H54 (cell line): ENCODE measurements around the gene UPK3BL1.
"Not testable (repeated sequence)": the region's sequence is repeated elsewhere in the genome, so short reads cannot be mapped to it uniquely, and the experiment has no call there.

Source experiments
- DNase-seq: peaks from one replicate; pipeline ENCODE4 v3.0.0; 2011; ENCODE audit warnings: low spot score, mixed read lengths; ENCODE audit not compliant: insufficient read length
- FAIRE-seq: peaks from 3 replicates; lab custom pipeline; 2011; peaks lifted over from hg19 to GRCh38; lab: Jason Lieb, UNC

The UPK3BL1 gene, protein sequence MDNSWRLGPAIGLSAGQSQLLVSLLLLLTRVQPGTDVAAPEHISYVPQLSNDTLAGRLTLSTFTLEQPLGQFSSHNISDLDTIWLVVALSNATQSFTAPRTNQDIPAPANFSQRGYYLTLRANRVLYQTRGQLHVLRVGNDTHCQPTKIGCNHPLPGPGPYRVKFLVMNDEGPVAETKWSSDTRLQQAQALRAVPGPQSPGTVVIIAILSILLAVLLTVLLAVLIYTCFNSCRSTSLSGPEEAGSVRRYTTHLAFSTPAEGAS

DNA sequence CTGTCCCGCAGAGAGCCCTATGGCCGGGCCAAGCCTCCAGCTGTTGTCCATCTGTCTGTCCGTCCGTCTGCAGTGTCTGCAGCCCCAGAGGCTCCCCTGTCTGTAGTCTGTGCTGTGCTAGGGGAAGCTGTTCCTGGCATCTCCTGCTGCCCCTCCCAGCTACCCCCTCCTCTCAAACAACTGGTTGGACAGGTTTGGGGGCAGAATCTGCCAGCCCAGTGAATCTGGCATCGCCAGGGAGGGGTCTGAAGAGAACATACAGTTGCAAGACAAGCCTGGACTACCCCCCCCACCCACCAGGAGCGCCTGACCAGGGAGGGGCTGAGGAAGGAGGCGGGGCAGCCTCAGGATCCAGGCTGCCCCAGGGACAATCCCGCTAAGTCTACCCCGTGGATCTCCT lies at the start of gene UPK3BL1:
UPK3BL1 (minus strand) TSS at position 101 of the 400 bp plus-strand sequence; CDS start at position 51, 50 bp downstream.
- FAIRE-seq, DNase-seq: not testable (repeated sequence)

DNA sequence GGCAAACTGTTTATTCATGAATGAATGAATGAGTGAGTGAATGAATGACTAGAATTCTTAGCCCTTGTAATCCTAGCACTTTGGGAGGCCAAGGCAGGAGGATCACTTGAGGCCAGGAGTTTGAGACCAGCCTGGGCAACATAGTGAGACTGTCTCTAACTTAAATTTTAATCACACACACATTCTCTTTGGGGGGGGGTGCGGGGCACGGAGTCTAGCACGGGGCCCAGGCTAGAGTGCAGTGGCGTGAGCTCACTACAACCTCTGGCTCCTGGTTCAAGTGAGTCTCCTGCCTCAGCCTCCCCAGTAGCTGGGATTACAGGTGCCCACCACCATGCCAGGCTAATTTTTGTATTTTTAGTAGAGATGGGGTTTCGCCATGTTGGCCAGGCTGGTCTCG lies 48.0 kb upstream of the UPK3BL1 start:
- not testable (repeated sequence) for FAIRE-seq, DNase-seq

DNA sequence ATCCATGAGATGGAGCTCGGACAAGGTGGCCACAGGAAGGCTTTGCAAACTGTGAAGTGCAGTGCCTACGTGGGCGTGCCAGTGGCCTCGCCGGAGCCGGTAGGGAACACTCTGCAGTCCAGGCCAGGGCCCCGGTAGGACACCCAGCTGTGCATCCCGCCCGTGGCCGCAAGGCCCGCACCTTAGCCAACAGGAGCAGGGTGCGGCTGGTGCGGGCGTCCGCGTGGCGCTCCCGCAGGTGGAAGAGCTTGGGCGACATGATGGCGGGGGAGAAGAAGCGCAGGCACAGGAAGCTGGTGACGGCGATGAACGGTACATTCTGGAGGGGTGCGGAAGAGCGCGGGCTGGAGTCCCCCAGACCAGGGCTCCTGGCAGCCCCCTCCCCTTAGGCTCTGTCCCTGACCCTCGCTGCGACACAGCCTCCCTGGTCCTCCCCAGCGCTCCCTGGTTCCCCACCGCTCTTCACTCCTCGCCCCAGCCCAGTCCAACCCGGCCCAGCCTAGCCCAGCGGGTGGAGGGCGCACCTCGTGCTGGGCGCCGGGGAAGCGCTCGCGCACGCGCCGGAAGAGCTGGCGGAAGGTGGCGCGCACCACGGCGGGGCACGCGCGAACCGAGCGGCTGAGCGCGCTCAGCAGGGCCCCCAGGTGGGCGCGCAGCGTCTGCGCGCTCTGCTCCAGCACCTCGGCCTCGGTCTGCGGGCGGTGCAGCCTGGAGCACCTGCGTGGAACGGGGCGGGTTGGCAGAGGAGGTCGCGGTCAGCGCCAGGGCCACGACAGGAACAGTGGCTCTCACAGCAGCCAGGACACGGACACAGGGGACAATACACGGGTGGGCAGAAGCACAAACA lies 47.1 kb upstream of the UPK3BL1 start:
- not testable (repeated sequence) for DNase-seq, FAIRE-seq

DNA sequence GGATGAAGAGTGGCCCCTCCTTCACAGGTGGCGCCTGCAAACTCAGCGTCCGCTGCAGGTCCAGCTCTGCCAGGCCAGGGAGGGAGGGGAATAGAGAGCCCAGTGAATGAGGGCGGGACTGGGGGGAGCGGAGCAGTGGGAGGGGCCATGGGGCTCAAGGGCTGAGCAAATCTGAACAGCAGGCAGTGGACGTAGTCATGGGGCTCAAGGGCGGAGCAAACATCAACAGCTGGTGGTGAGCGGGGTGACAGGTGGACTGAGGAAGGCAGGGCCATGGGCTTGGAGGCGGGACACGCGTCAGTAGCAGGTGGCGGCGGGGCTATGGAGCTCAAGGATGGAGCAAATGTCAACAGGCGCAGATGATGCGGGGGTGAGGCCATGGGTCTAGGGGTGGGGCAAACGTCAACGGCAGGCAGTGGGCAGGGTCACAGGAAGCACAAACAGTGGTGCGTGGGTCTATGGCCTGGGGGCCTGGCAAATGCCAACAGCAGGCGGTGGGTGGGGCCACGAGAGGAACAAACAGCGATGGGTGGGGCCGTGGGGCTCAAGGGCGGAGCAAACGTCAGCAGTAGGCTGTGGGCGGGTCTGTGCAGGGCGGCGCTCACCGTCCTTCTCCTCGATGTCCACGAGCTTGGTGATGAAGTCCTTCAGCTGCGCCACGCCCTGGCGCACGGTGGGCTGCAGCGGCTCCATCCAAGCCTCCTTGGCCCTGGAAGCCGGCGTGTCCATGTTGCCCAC lies 45.9 kb upstream of the UPK3BL1 start:
- not testable (repeated sequence) for DNase-seq, FAIRE-seq

DNA sequence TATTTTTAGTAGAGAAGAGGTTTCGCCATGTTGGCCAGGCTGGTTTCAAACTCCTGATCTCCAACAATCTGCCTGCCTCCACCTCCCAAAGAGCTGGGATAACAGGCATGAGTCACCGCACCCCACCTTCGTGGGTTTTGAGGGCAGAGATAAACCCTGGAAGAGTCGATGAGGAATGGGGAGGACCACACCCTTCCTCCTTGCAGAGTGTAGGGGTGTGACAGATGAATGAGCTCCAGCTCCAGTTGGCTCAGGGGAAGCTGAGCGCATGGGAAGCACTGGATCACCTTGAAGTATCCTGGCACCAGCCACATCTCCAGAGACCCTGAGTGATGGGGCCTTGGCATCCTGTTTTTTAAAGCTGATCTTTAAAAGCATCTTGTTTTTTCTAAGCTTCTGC lies 40.0 kb upstream of the UPK3BL1 start:
- DNase-seq, FAIRE-seq: not testable (repeated sequence)

DNA sequence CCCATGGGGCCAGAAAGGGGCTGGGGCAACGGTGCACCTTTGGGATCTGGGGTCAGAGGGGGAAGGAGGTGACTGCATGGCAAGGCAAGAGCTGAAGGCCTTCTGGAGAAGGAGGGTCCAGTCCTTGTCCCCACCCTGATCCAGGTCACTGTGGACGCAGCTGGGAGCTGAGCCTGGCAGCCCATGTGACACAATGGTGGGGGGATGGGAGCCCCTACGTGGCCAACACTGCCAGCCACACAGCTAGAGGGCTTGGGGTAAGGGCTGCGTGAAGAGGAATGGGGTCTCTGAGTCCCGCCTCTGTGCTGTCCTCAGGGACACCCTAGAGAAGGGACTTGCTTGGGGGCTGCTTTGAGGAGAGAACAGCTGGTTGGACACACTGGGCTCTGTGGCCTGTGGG lies 38.2 kb upstream of the UPK3BL1 start:
- not testable (repeated sequence) for FAIRE-seq, DNase-seq

DNA sequence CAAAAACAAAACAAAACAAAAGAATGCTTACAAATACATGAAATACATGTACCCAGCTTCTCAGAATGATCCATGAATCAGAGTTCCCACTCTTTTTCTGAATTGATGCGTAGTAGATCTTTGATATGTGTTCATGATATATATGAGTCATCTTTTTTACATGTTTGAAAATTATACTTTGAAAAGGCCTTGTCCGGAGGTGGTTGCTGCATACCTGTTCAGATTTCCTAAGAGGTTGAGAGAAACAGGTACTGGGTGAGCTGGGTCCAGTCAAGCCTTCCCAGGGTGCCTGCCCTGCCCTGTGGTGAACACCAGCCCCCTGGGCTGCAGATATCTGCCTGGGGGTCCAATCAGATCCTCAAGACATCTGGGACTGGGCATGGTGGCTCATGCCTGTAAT lies 33.0 kb upstream of the UPK3BL1 start:
- FAIRE-seq = not testable (repeated sequence)

DNA sequence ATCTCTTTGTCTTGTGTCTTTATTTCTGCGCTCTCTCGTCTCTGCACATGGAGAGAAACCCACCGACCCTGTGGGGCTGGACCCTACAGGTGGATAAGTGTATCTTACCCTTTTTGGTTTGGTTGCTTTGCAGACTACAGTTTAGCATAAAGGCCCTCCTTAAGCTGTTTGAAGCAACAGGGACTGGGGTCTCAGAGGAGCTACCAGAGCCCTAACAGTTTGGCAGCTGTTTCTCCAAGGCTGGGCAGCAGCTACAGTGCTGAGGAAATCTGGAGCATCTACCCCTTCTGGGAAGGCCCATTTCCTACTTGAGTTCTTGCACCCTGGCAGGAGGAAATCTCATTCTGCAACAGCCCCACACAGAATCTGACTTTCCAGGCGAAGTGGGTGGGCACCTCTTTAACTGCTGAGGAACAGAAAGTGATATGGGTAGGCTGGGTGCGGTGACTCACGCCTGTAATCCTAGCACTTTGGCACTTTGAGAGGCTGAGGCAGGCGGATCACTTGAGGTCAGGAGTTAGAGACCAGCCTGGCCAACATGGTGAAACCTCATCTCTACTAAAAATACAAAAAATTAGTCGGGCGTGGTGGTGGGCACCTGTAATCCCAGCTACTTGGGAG lies 31.0 kb upstream of the UPK3BL1 start:
- FAIRE-seq = not testable (repeated sequence)

More for the DNA sequence above, 33.0 kb upstream of the UPK3BL1 start:
- not testable (repeated sequence) for DNase-seq

DNA sequence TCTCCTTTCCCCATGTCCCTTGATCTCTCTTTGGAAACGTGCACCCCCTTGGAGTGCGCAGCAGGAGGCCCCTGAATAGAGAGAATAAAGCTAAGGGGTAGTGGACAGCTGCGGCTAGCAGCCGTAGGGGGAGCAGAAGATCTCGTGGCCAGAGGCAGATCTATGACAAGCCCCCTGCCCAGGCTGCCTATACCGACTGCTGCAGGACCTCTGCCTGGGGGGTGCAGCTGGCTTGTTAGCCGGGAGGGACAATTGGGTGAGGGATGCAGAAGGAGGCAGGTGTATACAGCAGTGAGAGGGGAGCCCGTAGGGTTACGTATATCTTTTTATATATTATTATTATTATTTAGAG lies 29.3 kb upstream of the UPK3BL1 start:
- FAIRE-seq, DNase-seq: not testable (repeated sequence)

More for the DNA sequence above, 31.0 kb upstream of the UPK3BL1 start:
- not testable (repeated sequence) for DNase-seq

DNA sequence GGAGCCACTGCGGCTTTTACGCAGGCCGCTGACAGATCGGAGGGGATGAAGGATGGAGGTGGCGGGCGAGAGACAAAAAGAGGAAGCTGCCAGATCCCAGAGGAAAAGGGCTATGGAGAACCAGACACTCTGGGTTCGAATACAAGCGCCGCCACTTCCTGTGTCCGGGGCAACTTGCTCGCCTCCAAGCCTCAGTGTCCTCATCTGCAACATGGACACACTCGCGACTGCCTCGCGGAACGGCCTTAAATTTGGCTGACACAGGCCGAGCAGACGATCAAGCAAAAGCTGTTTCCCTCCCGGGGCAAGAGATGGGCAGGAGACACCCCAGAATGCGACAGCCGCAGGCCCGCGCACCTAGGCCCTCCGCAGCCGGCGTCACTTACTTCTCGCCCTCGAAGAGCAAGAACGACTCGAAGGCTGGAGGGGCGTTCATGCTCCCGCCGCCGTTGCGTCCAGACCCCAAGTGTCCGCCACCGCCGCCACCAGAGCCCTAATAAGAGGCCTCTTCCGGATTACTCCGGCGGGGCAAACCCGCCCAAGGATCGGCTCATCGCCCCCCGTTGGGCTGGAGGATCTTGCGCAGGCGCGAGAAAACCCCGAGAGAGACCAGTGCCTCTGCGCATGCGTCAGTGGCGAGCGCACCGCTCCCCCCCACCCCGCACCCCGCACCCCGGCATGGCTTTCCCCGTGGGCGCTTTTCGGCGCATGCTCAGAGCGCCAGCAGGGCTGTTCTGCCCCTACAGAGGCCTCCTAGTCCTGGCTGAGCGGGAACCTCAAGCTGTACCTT lies 28.8 kb upstream of the UPK3BL1 start, which contains the start of gene POLR2J2:
POLR2J2 (minus strand) TSS at position 498 of the 790 bp plus-strand sequence; CDS start at position 436, 62 bp downstream.
- not testable (repeated sequence) for FAIRE-seq, DNase-seq

DNA sequence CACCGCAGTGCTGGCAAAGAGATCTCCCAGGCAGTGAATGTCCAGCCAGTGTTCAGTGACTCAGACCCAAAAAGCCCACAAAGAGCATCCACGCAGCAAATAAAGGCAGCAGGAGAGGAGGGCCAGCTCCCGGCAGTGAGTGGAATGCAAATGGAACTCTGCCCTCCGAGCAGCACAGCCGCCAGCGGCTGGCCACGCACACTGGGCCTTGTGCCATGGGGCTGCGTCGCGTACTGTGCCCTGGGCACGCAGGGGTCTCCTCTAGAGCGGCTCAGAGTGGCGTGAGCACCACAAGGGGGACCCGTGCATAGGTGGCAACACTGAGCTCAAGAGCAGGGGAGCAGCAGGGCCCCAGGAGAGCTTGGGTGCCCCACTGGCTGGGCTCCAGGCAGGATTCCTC lies 24.9 kb upstream of the UPK3BL1 start:
- FAIRE-seq = not testable (repeated sequence)

DNA sequence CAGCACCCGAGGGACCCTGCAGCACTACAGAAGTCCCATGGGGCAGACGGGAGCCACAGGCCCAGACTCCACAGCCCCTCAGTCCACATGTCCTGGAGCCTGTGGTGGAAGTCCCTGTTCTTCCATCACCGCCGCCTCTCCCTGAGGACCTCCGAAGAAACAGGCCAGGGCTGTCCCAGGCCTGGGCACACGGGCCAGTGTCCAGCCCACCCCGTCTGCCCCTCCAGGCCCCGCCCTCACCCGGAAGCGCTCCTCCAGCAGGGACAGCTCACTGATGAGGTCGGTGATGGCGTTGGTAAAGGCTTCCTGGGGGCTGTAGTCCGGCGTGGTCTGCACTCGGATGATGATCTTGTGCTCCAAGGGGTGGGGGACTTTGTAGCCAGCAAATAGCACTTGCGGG lies 24.3 kb upstream of the UPK3BL1 start:
- DNase-seq, FAIRE-seq: not testable (repeated sequence)

More for the DNA sequence above, 24.9 kb upstream of the UPK3BL1 start:
- not testable (repeated sequence) for DNase-seq

DNA sequence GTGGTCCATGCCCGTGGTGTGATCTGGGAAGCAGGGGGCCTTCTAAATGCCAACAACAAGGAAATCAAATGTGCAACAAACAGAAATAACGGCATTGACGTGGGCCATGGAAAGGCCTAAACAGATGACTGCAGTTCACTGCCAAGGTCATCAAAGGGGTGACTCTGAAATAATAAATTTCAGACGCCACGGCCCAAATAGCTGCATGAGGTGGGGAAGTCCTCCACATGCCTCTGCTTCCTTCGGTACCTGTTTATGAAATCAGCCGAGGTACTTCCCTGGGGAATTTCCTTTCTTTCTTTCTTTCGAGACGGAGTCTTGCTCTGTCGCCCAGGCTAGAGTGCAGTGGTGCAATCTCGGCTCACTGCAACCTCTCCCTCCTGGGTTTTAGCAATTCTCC lies 22.2 kb upstream of the UPK3BL1 start:
- FAIRE-seq, DNase-seq: not testable (repeated sequence)

DNA sequence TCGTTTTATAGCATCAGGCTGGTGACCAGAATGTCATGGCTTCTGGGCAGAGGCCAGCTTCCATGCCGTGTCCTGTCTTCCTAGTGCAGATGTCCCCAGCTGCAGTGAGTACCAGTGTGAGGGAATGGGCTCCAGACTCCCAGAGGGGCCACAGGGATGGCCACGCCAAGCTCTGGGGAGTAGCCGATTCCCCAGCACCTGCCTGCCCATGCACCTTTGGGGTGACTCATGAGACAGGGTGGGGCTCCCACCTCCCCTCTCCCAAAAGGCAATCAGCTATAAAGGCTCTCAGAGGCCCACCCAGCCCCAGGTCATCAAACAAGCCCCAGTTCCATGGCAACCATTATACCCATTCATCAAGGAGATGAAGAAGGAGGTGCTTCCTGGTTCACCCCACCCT lies 7.3 kb upstream of the UPK3BL1 start, which contains the start of gene SPDYE2B:
SPDYE2B (plus strand) TSS at position 396 of the 400 bp plus-strand sequence. CDS start 2,030 bp downstream, outside the sequence.
- not testable (repeated sequence) for DNase-seq, FAIRE-seq

DNA sequence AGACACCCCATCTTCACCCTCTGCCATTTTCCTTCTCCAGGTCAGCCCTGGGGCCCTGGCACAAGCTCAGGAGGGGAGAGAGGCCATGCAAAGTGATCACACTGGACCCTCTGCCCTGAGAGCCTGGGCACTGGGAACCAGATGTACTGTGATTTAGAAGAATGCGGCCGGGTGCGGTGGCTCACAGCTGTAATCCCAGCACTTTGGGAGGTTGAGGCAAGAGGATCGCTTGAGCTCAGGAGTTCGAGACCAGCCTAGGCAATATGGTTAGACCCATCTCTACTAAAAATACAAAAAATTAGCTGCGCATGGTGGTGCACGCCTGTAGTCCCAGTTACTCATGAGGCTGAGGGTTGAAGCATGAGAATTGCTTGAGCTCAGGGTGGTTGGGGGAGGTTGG lies 5.2 kb upstream of the UPK3BL1 start:
- not testable (repeated sequence) for DNase-seq, FAIRE-seq

DNA sequence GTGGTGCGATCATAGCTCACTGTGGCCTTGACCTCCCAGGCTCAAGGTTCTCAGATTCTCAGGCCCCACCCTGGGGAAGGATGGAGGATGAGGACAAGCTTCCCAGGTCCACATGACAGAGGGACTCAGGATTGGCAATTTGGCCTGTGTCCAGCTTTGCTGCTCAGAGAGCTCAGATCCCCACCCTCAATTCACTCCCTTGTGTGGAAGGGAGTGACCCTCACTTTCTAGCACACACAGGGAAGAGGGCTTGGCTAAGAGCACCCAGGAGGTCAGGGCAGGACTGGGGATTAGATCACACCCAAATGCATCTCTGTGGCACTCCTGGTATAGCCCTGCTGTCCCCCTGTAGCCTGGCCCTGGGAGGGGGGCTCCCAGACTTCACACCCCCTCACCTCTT lies 813 bp upstream of the UPK3BL1 start:
- FAIRE-seq, DNase-seq: not testable (repeated sequence)

DNA sequence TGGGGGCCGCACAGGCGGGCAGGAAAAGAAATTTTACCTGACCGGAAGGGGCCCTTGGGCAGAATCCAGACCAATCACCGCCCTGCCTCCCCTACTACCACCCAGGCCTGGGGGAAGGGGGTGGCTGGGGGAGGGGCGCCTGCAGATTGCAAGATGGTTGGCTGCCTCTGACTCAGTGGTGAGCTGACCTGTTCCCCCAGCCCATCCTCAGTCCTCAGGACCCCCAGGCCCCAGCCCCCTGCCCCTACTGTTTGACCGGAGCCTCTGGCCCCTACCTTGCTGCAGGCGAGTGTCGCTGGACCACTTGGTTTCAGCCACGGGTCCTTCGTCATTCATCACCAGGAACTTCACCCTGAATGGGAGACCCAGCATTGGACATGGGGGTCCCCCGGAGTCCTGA lies 3.7 kb downstream of the UPK3BL1 start:
- DNase-seq, FAIRE-seq: not testable (repeated sequence)

DNA sequence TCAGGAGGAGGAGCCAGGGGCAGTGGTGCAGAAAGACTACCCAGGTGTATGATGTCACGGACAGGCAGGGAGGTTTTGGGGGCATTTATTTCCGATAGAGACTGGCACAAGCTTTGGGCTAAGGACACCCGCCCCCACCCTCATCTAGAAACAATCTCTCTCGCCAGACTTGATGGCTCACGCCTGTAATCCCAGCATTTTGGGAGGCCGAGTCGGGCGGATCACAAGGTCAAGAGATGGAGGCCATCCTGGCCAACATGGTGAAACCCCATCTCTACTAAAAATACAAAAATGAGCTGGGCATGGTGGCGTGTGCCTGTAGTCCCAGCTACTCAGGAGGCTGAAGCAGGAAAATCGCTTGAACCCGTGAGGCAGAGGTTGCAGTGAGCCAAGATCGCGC lies 5.6 kb downstream of the UPK3BL1 start:
- not testable (repeated sequence) for DNase-seq, FAIRE-seq
